Activated CD4-positive, alpha-beta T cell treated with anti-CD3 and anti-CD28 coated beads, Interleukin-2, amount 10 ng/mL, durations not matched to agents 7 days and 5 days (primary cell): Measurements from ENCODE around the gene FOXRED2. TPM values are rescaled to one million over a fixed set of nuclear protein-coding genes. Genes with fewer than 3 reads are reported as not detected.
A peak's percentile ranks its signal among the peaks of the same experiment; 100 is the strongest.

Experiments used
- CTCF ChIA-PET: fragments of 350-600 bp; sonication (Branson Sonifier 250); formaldehyde crosslinking; loops from one replicate; lab custom pipeline; 2021; ENCODE audit warnings: antibody characterized with exemption; lab: Charles Lee
- POLR2A ChIA-PET: fragments of 350-600 bp; sonication (Branson Sonifier 250); formaldehyde crosslinking; loops from one replicate; lab custom pipeline; 2021; ENCODE audit warnings: antibody characterized with exemption; lab: Charles Lee
- DNase-seq: peaks from one replicate; pipeline ENCODE4 v3.0.0-alpha.2; 2020
- H3K27ac Mint-ChIP-seq: one replicate; pipeline ENCODE4 v1.8.0; 2021; ENCODE audit warnings: mild to moderate bottlenecking, moderate library complexity, mixed read lengths
- H3K27me3 Mint-ChIP-seq: one replicate; pipeline ENCODE4 v1.8.0; 2021; ENCODE audit warnings: mixed read lengths
- H3K36me3 Mint-ChIP-seq: one replicate; pipeline ENCODE4 v1.8.0; 2021; ENCODE audit warnings: low read depth, mixed read lengths
- H3K4me1 Mint-ChIP-seq: one replicate; pipeline ENCODE4 v1.8.0; 2021; ENCODE audit warnings: mixed read lengths
- H3K4me3 Mint-ChIP-seq: one replicate; pipeline ENCODE4 v1.8.0; 2021; ENCODE audit warnings: mild to moderate bottlenecking, moderate library complexity, mixed read lengths
- H3K9me3 Mint-ChIP-seq: one replicate; pipeline ENCODE4 v1.8.0; 2021; ENCODE audit warnings: mixed read lengths
- total RNA-seq, 2 experiments: library from RNA; stranded (reverse); gene quantifications; one replicate each; pipeline ENCODE4 v1.2.3, GENCODE V29; 2021

The FOXRED2 gene
- total RNA-seq, result 10 to 100 TPM; 14.3 to 17.1 TPM

GRCh38 chr22:36506637-36507517, at the start of gene FOXRED2:
Gene FOXRED2, minus strand, starts transcription at chr22:36507040. Its CDS starts 618 bp downstream, at chr22:36506422.
- H3K27ac Mint-ChIP-seq, result peak within 1 kb of the TSS; percentile 74
- H3K36me3 Mint-ChIP-seq, result peaks cover 17% of the 10 kb centered on the region
- POLR2A ChIA-PET, result interaction anchor here (0.5 to 0.6 kb wide), 3 partner anchors 27 to 743 kb away, joined by 3 to 5 read pairs (median 3); partner anchors contain the start of gene MYH9
- CTCF ChIA-PET, result interaction anchor here (0.5 to 1.3 kb wide), 7 partner anchors 8 to 51 kb away, joined by 3 to 4 read pairs (median 3); no protein-coding TSS in a partner anchor
- no peaks in the 10 kb centered on the region for H3K27me3 Mint-ChIP-seq
- H3K9me3 Mint-ChIP-seq, result no peaks in the 10 kb centered on the region
- peak; percentile 91 for DNase-seq
- H3K4me1 Mint-ChIP-seq, result peaks cover 27% of the 10 kb centered on the region
- H3K4me3 Mint-ChIP-seq, result peak within 1 kb of the TSS; percentile 68

DNA sequence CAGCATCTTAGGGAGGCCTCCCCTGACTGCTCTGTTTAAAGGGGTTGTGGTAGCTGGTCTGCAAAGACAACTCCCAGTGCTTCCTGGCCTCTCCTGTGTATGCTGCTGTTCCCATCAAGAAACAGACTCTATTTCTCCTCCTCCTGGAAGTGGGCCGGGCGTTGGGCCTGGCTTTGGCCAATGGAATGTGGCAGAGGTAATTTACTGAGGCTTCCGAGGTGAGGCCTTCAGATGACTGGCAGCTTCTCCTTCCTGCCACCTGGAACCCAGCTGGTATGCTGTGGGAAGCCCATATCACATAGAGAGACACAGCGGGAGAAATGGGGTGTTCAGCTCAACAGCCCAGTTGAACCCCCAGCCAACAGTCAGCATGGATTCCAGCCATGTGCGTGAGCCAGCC, 47.3 kb upstream of the FOXRED2 start:
- Mint-ChIP-seq H3K27me3 (peaks cover 22% of the 10 kb centered on the region), H3K4me1 (peaks cover 4% of the 10 kb centered on the region), H3K4me3 (no peak overlapping the region), H3K36me3 (no peaks in the 10 kb centered on the region), H3K9me3 (no peaks in the 10 kb centered on the region), H3K27ac (no peak overlapping the region)
- no peak for DNase-seq
- ChIA-PET CTCF (interaction anchor here (0.5 to 1.1 kb wide), 3 partner anchors 118 to 211 kb away, joined by 3 to 4 read pairs (median 3); no protein-coding TSS in a partner anchor), POLR2A (no interaction called here)

GRCh38 chr22:36552289-36552688, 45.4 kb upstream of the FOXRED2 start:
- peaks cover 8% of the 10 kb centered on the region for H3K4me1 Mint-ChIP-seq
- H3K27ac Mint-ChIP-seq, result no peak overlapping the region
- H3K9me3 Mint-ChIP-seq, result no peaks in the 10 kb centered on the region
- no peak overlapping the region for H3K4me3 Mint-ChIP-seq
- no peaks in the 10 kb centered on the region for H3K36me3 Mint-ChIP-seq
- POLR2A ChIA-PET, result interaction anchor here (0.6 kb wide), 1 partner anchor 232 kb away, joined by 3 read pairs; no protein-coding TSS in a partner anchor
- H3K27me3 Mint-ChIP-seq, result peaks cover 23% of the 10 kb centered on the region
- DNase-seq, result no peak
- CTCF ChIA-PET, result interaction anchor here (0.6 to 1.3 kb wide), 5 partner anchors 8 to 425 kb away, joined by 3 to 4 read pairs (median 3); no protein-coding TSS in a partner anchor

- POLR2A ChIA-PET, result no interaction called here
- peaks cover 24% of the 10 kb centered on the region for H3K27me3 Mint-ChIP-seq
- no peaks in the 10 kb centered on the region for H3K9me3 Mint-ChIP-seq
- H3K36me3 Mint-ChIP-seq, result no peaks in the 10 kb centered on the region
- H3K27ac Mint-ChIP-seq, result no peak overlapping the region
- H3K4me1 Mint-ChIP-seq, result peaks cover 11% of the 10 kb centered on the region
- H3K4me3 Mint-ChIP-seq, result no peak overlapping the region
- no peak for DNase-seq
- CTCF ChIA-PET, result no interaction called here
These were observed 44.1 kb upstream of the FOXRED2 start for GRCh38 chr22:36550701-36551495.

- H3K9me3 Mint-ChIP-seq, result no peaks in the 10 kb centered on the region
- CTCF ChIA-PET, result interaction anchor here (1.0 kb wide), 1 partner anchor 307 kb away, joined by 3 read pairs; no protein-coding TSS in a partner anchor
- POLR2A ChIA-PET, result no interaction called here
- no peaks in the 10 kb centered on the region for H3K36me3 Mint-ChIP-seq
- DNase-seq, result no peak
- peaks cover 24% of the 10 kb centered on the region for H3K4me1 Mint-ChIP-seq
- no peak overlapping the region for H3K27ac Mint-ChIP-seq
- H3K27me3 Mint-ChIP-seq, result peaks cover 23% of the 10 kb centered on the region
- no peak overlapping the region for H3K4me3 Mint-ChIP-seq
These were observed 42.2 kb upstream of the FOXRED2 start for GRCh38 chr22:36549033-36549432.

DNA sequence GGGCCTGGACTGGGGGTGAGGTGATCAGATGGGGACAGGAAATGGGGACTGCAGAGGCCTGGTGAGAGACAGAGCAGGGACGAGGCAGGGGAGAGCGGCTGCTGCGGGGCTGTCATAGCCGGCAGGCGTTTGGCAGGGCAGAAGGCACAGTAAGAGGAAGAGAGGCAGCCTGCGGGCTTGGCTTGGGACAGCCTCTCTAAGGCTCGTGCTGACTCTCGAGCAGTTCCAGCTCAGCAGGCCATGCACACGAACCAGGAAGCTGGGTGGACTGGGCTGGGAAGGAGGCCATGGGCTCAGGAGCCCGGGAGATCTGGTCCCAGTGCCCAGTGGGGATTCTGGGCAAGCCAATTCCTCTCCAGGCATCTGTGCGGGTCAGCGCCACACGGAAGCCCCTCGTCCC, 41.8 kb upstream of the FOXRED2 start:
- no peak overlapping the region for H3K4me3 Mint-ChIP-seq
- CTCF ChIA-PET, result interaction anchor here (1.0 kb wide), 1 partner anchor 308 kb away, joined by 3 read pairs; no protein-coding TSS in a partner anchor
- H3K9me3 Mint-ChIP-seq, result no peaks in the 10 kb centered on the region
- POLR2A ChIA-PET, result no interaction called here
- H3K36me3 Mint-ChIP-seq, result no peaks in the 10 kb centered on the region
- no peak overlapping the region for H3K27ac Mint-ChIP-seq
- H3K27me3 Mint-ChIP-seq, result peaks cover 21% of the 10 kb centered on the region
- no peak for DNase-seq
- H3K4me1 Mint-ChIP-seq, result peaks cover 25% of the 10 kb centered on the region

- Mint-ChIP-seq H3K27ac (no peak overlapping the region), H3K27me3 (peaks cover 18% of the 10 kb centered on the region), H3K9me3 (no peaks in the 10 kb centered on the region), H3K4me1 (peaks cover 37% of the 10 kb centered on the region), H3K36me3 (no peaks in the 10 kb centered on the region), H3K4me3 (no peak overlapping the region)
- POLR2A ChIA-PET, result no interaction called here
- DNase-seq, result no peak
- CTCF ChIA-PET, result interaction anchor here (0.8 to 2.4 kb wide), 4 partner anchors 229 to 309 kb away, joined by 3 to 7 read pairs (median 5); partner anchors contain the start of gene IFT27
These were observed 40.1 kb upstream of the FOXRED2 start for GRCh38 chr22:36546932-36547331.

GRCh38 chr22:36546092-36546804, 39.4 kb upstream of the FOXRED2 start:
- peaks cover 11% of the 10 kb centered on the region for H3K27me3 Mint-ChIP-seq
- H3K9me3 Mint-ChIP-seq, result no peaks in the 10 kb centered on the region
- H3K36me3 Mint-ChIP-seq, result no peaks in the 10 kb centered on the region
- no peak overlapping the region for H3K4me3 Mint-ChIP-seq
- POLR2A ChIA-PET, result no interaction called here
- CTCF ChIA-PET, result interaction anchor here (1.1 to 2.4 kb wide), 3 partner anchors 236 to 431 kb away, joined by 3 to 7 read pairs (median 3); no protein-coding TSS in a partner anchor
- H3K27ac Mint-ChIP-seq, result no peak overlapping the region
- DNase-seq, result peak; percentile 43
- H3K4me1 Mint-ChIP-seq, result peaks cover 41% of the 10 kb centered on the region

- Mint-ChIP-seq H3K4me1 (peaks cover 44% of the 10 kb centered on the region), H3K27ac (no peak overlapping the region), H3K36me3 (no peaks in the 10 kb centered on the region), H3K4me3 (no peak overlapping the region), H3K9me3 (no peaks in the 10 kb centered on the region), H3K27me3 (peaks cover 2% of the 10 kb centered on the region)
- CTCF ChIA-PET, result interaction anchor here (0.9 to 1.3 kb wide), 3 partner anchors 8 to 433 kb away, joined by 3 to 4 read pairs (median 3); no protein-coding TSS in a partner anchor
- no peak for DNase-seq
- POLR2A ChIA-PET, result no interaction called here
These were observed 37.3 kb upstream of the FOXRED2 start for GRCh38 chr22:36544107-36544620.

DNA sequence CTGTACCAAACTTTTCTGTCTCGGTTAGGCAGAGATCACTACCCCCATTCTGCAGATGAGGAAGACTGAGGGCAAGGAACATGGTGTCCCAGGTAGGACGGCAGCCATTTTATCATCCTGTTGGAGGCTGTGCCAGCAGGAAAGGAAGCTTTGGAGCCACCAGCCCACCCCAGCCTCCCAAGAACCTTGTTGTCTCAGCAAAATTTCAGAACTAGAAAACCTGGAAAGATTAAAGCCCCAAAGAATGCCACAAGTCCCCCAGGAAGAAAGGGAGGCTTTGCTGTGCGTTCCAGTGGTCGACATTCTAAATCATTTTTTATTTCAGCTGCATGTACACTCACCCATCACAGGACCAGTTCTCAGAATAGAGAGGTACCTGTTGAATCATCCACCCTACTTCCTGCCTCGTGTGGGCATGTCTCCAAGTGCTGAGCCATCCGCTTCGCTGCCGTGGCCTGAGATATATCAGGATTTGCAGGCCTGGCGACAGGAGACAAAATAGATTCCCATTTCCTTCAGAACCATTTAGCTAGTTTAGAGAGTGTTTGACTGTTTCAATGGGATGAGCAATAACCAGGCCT, 35.1 kb upstream of the FOXRED2 start:
- ChIA-PET CTCF (interaction anchor here (0.6 to 3.3 kb wide), 5 partner anchors 10 to 119 kb away, joined by 3 to 8 read pairs (median 4); partner anchors contain the start of gene EIF3D), POLR2A (interaction anchor here (0.6 kb wide), 1 partner anchor 101 kb away, joined by 3 read pairs; no protein-coding TSS in a partner anchor)
- no peaks in the 10 kb centered on the region for H3K27me3 Mint-ChIP-seq
- H3K4me1 Mint-ChIP-seq, result peaks cover 40% of the 10 kb centered on the region
- peak overlapping the region; percentile 66 for H3K27ac Mint-ChIP-seq
- H3K4me3 Mint-ChIP-seq, result no peak overlapping the region
- H3K9me3 Mint-ChIP-seq, result no peaks in the 10 kb centered on the region
- no peaks in the 10 kb centered on the region for H3K36me3 Mint-ChIP-seq
- DNase-seq, result peak; percentile 18
